ENCODE measurements around the gene PCDHA1.
"Not testable (repeated sequence)": the region's sequence is repeated elsewhere in the genome, so short reads cannot be mapped to it uniquely, and the experiment has no call there.

The PCDHA1 gene

DNA sequence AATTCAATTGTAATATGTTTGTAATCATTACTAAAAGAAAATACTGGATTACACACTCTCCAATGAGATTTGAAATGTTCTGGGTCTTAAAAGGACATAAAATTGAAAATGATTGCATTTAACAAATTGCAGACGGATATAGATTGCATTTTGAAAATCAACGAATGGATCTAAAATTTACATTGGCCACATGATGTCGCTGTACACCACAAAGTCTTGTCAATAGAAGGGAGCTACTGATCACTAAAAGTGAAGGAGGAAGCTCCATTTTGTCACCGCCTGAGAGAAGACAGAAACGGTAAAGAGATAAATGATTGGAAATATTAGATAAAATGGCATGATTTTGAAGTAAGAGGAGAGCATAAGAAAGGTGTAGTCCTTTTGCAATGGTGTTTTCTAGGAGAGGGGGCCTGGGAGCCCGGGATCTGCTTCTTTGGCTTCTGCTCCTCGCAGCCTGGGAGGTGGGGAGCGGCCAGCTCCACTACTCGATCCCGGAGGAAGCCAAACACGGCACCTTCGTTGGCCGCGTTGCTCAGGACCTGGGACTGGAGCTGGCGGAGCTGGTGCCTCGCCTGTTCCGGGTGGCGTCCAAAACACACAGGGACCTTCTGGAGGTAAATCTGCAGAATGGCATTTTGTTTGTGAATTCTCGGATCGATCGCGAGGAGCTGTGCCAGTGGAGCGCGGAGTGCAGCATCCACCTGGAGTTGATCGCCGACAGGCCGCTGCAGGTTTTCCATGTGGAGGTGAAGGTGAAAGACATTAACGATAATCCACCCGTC is at the start of gene PCDHA1:
Gene PCDHA1 (plus strand): TSS at position 236 of the 782 bp plus-strand sequence.
- DNase-seq (ENCODE audit: low read depth) = no peak

- DNase-seq (ENCODE audit: low read depth) = no peak
Measured at GRCh38 chr5:140737486-140737885, 48.5 kb upstream of the PCDHA1 start.

DNA sequence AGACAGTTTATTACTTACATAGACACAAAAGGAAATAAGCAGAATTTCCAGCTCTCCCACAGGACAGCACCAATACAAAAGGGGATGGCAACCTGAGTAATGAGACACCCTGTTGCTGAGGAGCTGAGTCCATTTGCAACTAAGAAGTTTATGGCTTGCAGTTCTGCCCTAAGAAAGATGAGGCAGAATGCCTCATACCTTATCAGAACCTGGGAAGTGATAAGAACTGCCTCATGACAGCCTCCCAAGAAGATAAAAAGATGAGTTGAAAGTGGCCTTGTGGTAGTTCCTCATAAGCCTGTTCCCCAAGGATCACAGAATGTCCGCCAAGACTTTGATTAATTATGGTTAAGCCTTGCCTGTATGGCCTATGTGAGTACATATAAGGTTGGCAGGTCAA is 44.0 kb upstream of the PCDHA1 start:
- DNase-seq (ENCODE audit: low read depth) = no peak

DNA sequence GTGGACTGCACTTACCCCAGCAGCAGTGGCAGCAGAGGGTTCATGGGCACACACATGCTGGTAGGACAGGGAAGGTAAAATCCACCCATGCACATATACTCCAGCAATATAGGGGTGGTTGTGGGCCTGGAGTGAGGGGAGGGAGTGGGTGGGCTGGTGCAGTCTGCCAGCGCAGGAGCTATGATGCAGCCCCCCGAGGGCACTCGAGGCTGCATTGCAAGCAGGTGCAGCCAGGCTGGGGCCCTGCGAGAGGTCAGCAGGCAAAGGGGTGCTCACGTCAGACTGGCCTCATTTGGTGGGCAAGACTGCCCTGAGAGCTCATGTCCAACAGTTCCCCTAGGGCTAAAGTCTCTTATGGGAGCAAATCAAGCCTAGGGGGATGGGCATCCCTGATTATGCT is 32.4 kb upstream of the PCDHA1 start:
- DNase-seq (ENCODE audit: low read depth) = no peak

GRCh38 chr5:140764177-140764973 is 21.6 kb upstream of the PCDHA1 start:
- DNase-seq (ENCODE audit: low read depth) = no peak

DNA sequence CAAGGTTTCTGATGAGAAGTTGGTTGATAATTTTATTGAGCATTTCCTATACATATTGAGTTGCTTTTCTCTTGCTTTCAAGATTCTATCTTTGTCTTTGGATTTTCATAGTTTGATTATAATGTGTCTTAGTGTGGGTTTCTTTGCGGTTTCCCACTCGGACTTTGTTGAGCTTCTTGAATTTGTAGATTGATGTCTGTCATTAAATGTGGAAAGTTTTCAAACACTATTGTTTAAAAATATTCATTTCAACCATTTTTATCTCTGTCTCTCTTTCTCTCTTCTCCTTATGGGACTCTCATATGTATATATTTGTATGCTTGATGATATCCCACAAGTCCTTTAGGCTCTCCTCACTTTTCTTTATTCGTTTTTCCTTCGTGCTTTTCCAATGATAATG is 18.5 kb upstream of the PCDHA1 start:
- DNase-seq (ENCODE audit: low read depth) = no peak

DNA sequence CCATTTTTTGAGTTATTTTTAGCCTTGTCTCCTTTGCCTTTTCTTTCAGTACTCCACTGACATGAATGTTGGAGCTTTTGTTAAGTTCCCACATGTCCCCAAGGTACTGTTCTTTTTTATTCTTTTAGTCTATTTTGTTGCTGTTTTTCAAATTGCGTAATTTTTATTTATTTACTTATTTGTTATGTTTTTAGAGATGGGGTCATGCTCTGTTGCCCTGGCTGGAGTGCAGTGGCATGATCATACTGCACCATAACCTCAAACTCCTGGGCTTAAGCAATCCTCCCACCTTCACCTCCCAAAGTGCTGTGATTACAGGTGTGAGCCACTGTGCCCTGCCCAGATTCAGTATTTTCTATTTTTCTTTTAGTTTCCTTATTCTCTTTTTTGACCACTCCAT is 5.4 kb upstream of the PCDHA1 start:
- DNase-seq (ENCODE audit: low read depth) = no peak

GRCh38 chr5:140787422-140787821 is 1.5 kb downstream of the PCDHA1 start:
- DNase-seq (ENCODE audit: low read depth) = not testable (repeated sequence)

GRCh38 chr5:140787849-140788504 is 2.0 kb downstream of the PCDHA1 start:
- not testable (repeated sequence) for DNase-seq (ENCODE audit: low read depth)

- DNase-seq (ENCODE audit: low read depth) = no peak
Measured at GRCh38 chr5:140791089-140791488, 5.1 kb downstream of the PCDHA1 start.

DNA sequence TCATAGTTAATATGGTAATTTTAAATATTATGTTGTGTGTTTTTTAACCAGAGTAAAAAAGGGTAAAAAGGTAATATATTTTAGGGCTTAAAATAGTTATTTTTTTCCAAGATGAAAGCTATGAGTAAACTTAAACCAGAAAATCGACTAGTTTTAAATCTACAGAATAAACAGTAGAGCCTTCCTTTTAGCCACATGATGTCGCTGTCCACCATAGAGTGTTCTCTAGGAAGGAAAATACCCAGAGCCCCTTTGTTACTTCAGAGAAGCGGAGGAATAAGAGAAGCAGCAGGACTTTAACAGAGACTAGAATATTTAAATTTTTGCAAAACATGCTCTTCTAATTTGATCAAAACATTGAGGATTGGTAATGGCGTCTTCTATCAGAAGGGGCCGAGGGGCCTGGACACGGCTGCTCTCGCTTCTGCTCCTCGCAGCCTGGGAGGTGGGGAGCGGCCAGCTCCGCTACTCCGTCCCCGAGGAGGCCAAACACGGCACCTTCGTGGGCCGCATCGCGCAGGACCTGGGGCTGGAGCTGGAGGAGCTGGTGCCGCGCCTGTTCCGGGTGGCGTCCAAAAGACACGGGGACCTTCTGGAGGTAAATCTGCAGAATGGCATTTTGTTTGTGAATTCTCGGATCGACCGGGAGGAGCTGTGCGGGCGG is 8.8 kb downstream of the PCDHA1 start, which contains the start of gene PCDHA2:
Gene PCDHA2 (plus strand): TSS at position 258 of the 664 bp plus-strand sequence.
- no peak for DNase-seq (ENCODE audit: low read depth)

GRCh38 chr5:140795259-140795641 is 9.3 kb downstream of the PCDHA1 start:
- no peak for DNase-seq (ENCODE audit: low read depth)

- DNase-seq (ENCODE audit: low read depth) = not testable (repeated sequence)
Measured at GRCh38 chr5:140796072-140796717, 10.3 kb downstream of the PCDHA1 start.

- no peak for DNase-seq (ENCODE audit: low read depth)
Measured at GRCh38 chr5:140796718-140797095, 10.8 kb downstream of the PCDHA1 start.

DNA sequence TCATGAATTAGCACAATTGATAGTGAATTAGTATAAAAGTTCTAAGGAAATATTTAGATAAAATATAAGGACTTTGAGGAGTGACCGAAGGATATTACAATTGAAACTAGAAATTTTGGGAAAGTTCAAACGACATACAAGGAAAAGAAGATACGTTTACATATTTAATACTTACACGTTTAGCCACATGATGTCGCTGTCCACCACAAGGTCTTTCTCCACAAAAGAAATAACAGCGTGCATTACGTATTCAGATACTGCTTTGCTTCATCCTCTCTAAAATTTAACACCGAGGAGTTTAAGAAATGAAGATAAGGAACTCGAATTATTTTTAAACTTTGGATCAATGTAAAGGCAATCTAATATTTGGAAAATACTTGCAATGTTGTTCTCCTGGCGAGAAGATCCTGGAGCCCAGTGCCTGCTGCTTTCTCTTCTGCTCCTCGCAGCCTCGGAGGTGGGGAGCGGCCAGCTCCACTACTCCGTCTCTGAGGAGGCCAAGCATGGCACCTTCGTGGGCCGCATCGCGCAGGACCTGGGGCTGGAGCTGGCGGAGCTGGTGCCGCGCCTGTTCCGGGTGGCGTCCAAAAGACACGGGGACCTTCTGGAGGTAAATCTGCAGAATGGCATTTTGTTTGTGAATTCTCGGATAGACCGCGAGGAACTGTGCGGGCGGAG is 15.0 kb downstream of the PCDHA1 start, which contains the start of gene PCDHA3:
Gene PCDHA3 (plus strand): TSS at position 242 of the 678 bp plus-strand sequence.
- no peak for DNase-seq (ENCODE audit: low read depth)

GRCh38 chr5:140801494-140801841 is 15.5 kb downstream of the PCDHA1 start:
- DNase-seq (ENCODE audit: low read depth) = no peak

DNA sequence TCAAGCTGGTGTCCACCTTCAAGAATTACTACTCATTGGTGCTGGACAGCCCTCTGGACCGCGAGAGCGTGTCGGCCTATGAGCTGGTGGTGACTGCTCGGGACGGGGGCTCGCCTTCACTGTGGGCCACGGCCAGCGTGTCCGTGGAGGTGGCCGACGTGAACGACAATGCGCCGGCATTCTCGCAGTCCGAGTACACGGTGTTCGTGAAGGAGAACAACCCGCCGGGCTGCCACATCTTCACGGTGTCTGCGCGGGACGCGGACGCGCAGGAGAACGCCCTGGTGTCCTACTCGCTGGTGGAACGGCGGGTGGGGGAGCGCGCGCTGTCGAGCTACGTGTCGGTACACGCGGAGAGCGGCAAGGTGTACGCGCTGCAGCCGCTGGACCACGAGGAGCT is 16.4 kb downstream of the PCDHA1 start:
- not testable (repeated sequence) for DNase-seq (ENCODE audit: low read depth)

DNA sequence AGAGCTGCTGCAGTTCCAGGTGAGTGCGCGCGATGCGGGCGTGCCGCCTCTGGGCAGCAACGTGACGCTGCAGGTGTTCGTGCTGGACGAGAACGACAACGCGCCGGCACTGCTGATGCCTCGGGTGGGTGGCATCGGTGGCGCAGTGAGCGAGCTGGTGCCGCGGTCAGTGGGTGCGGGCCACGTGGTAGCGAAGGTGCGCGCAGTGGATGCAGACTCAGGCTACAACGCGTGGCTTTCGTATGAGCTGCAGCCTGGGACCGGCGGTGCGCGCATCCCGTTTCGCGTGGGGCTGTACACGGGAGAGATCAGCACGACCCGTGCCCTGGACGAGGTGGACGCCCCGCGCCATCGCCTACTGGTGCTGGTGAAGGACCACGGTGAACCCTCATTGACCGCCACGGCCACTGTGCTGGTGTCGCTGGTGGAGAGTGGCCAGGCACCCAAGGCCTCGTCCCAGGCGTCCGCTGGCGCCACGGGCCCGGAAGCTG is 16.9 kb downstream of the PCDHA1 start:
- no peak for DNase-seq (ENCODE audit: low read depth)

DNA sequence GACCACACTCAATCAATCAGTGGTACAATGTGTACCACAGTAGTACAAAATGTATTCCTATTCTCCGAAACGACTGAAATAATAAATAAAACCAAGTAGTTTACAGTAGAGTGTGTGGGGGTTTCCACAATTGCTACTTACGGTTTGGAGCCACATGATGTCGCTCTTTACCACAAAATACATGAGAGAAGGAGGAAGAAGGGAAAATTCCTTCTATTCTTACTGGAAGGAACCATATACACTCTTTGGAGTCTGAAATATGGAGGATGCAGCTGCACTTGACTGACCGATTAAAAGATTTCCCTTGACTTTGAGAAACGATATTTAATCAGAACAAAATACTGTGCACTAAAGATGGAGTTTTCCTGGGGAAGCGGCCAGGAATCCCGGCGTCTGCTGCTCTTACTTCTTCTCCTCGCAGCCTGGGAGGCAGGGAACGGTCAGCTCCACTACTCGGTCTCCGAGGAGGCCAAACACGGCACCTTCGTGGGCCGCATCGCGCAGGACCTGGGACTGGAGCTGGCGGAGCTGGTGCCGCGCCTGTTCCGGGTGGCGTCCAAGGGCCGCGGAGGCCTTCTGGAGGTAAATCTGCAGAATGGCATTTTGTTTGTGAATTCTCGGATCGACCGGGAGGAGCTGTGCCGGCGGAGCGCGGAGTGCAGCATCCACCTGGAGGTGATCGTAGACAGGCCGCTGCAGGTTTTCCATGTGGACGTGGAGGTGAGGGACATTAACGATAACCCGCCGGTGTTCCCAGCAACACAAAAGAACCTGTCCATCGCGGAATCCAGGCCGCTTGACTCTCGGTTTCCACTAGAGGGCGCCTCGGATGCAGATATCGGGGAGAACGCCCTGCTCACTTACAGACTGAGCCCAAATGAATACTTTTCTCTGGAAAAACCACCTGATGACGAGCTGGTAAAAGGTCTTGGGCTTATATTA is 21.2 kb downstream of the PCDHA1 start, which contains the start of gene PCDHA4:
Gene PCDHA4 (plus strand): TSS at position 235 of the 942 bp plus-strand sequence.
- no peak for DNase-seq (ENCODE audit: low read depth)
